Chondrocyte (in vitro differentiated cells): ENCODE data around the gene HVCN1. TPM values are rescaled to one million over a fixed set of nuclear protein-coding genes. Genes with fewer than 3 reads are reported as not detected.

ENCODE experiments used
- DNase-seq: peaks from one replicate; pipeline ENCODE4 v3.0.0; 2021; ENCODE audit warnings: mixed read lengths, low spot score
- H3K27ac Mint-ChIP-seq: one replicate; pipeline ENCODE4 v1.8.0; 2021; ENCODE audit warnings: mild to moderate bottlenecking, moderate library complexity, mixed read lengths; ENCODE audit not compliant: unreplicated experiment
- H3K27me3 Mint-ChIP-seq: 2 replicates; pipeline ENCODE4 v1.8.0; 2021; ENCODE audit warnings: low read depth, mixed read lengths
- H3K36me3 Mint-ChIP-seq: 2 replicates; pipeline ENCODE4 v1.8.0; 2021; ENCODE audit warnings: low read depth, mixed read lengths
- H3K4me1 Mint-ChIP-seq: 2 replicates; pipeline ENCODE4 v1.8.0; 2021; ENCODE audit warnings: low read depth, mild to moderate bottlenecking, mixed read lengths
- H3K4me3 Mint-ChIP-seq: one replicate; pipeline ENCODE4 v1.8.0; 2021; ENCODE audit warnings: mild to moderate bottlenecking, moderate library complexity, mixed read lengths; ENCODE audit not compliant: unreplicated experiment
- H3K9me3 Mint-ChIP-seq: 2 replicates; pipeline ENCODE4 v1.8.0; 2021; ENCODE audit warnings: low read depth, mixed read lengths
- CTCF ChIP-seq: fragments of 200-600 bp; sonication (generic); IDR thresholded peaks from 2 replicates; pipeline ENCODE4 v1.5.0; 2021; ENCODE audit warnings: antibody characterized with exemption, mild to moderate bottlenecking, moderate library complexity
- total RNA-seq: library from RNA; stranded (reverse); gene quantifications from 3 replicates; pipeline ENCODE4 v1.2.1, GENCODE V29; 2021

The HVCN1 gene
- total RNA-seq, 1 donor from 2014 or later: 1.2 TPM

DNA sequence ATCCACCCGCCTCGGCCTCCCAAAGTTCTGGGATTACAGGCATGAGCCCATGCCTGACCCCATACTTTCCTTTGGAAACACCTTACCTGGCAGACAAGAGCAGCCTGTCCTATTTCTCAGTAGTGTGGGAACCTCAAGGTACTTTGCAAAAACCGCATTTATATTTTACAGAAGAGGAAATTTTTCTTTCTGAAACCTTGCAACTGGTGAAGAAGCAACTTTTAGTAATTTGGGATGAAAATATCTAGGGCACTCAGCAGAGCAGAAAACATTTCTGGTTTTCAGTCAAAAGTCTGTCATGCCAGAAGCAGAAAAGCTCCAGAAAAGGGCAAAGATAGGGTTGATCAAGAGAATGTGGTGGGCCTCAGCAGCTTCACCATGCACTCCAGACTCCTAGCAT lies 21.2 kb downstream of the HVCN1 start:
- Mint-ChIP-seq H3K4me1 (no peaks in the 10 kb centered on the region), H3K27ac (no peak overlapping the region), H3K4me3 (no peak overlapping the region), H3K27me3 (peaks cover 4% of the 10 kb centered on the region), H3K9me3 (peaks cover 18% of the 10 kb centered on the region), H3K36me3 (peaks cover 11% of the 10 kb centered on the region)
- TF ChIP-seq CTCF: no peak
- DNase-seq: no peak

DNA sequence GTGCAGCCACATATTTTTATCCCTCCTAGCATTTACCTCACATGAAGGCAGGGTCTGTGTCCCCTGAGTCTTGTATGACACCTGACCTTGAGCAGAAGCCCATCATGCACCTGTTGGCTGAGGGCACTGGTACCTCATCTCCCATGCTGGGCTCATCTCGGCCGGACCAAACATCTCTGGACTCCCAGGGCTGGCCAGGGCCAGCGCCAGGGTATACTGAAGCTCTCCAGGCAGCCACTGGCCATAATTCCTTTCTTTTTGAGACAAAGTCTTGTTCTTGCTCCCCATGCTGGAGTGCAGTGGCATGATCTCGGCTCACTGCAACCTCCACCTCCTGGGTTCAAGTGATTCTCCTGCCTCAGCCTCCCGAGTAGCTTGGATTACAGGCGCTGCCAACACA lies 22.0 kb downstream of the HVCN1 start:
- Mint-ChIP-seq H3K4me3 (no peak overlapping the region), H3K36me3 (peaks cover 11% of the 10 kb centered on the region), H3K9me3 (peaks cover 18% of the 10 kb centered on the region), H3K4me1 (no peaks in the 10 kb centered on the region), H3K27ac (no peak overlapping the region), H3K27me3 (peaks cover 4% of the 10 kb centered on the region)
- no peak for DNase-seq
- TF ChIP-seq CTCF: no peak

- H3K27ac Mint-ChIP-seq: no peak overlapping the region
- H3K9me3 Mint-ChIP-seq: peaks cover 14% of the 10 kb centered on the region
- H3K4me1 Mint-ChIP-seq: no peaks in the 10 kb centered on the region
- no peaks in the 10 kb centered on the region for H3K27me3 Mint-ChIP-seq
- peaks cover 8% of the 10 kb centered on the region for H3K36me3 Mint-ChIP-seq
- H3K4me3 Mint-ChIP-seq: no peak overlapping the region
- no peak for DNase-seq
- no peak for TF ChIP-seq CTCF
Observed at GRCh38 chr12:110661337-110661972, 27.5 kb downstream of the HVCN1 start.

DNA sequence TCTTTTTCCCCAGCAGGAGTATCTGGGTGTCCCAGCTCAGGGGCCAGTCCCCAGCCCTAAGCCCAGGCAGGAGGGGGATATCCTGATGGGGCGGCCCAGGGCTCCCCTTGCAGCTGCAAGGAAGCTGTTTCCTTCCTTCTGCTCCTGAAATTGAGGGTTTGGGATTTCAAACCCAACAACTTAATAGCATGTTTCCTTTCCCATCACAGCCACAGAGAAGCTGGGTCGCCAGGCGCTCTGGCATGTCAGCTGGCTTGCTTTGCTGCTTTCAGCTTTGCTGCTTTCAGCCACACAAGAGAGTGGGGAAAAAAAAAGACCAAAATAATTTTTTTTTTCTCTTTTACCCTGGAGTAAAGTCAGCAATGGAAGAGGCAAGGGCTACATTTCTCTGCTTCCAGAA lies 30.0 kb downstream of the HVCN1 start:
- H3K27me3 Mint-ChIP-seq: no peaks in the 10 kb centered on the region
- no peak for TF ChIP-seq CTCF
- no peaks in the 10 kb centered on the region for H3K9me3 Mint-ChIP-seq
- DNase-seq: no peak
- H3K36me3 Mint-ChIP-seq: peaks cover 2% of the 10 kb centered on the region
- no peak overlapping the region for H3K4me3 Mint-ChIP-seq
- no peak overlapping the region for H3K27ac Mint-ChIP-seq
- no peaks in the 10 kb centered on the region for H3K4me1 Mint-ChIP-seq

DNA sequence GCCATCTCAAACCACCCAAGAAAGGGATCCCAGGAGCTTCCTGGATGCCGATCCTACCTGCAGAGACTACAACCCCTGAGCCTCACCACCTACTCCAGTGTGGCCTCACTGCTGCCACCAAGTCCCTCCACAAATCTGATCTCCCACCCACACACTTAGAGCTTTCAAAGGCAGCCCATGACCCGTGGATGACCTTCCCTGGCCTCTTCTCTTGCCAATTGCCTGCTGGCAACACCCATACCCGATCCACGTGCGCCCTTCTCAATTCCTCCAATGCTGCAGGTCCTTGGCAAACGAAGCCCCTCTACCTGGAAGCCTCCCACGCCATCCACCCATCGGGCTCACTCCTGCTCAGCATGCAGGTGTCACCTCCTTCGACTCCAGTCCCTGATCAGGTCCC lies 30.7 kb downstream of the HVCN1 start:
- Mint-ChIP-seq H3K36me3 (peaks cover 2% of the 10 kb centered on the region), H3K9me3 (no peaks in the 10 kb centered on the region), H3K27me3 (no peaks in the 10 kb centered on the region), H3K4me1 (no peaks in the 10 kb centered on the region), H3K4me3 (no peak overlapping the region), H3K27ac (no peak overlapping the region)
- no peak for TF ChIP-seq CTCF
- no peak for DNase-seq
